Trophoblast cell (in vitro differentiated cells and primary cell): ENCODE data around the gene ZNF514.
"Not testable (repeated sequence)": the region's sequence is repeated elsewhere in the genome, so short reads cannot be mapped to it uniquely, and the experiment has no call there.

Experiments used
- DNase-seq, 2 donors: peaks; one replicate each; pipeline ENCODE4 v3.0.0-alpha.2; 2016
- H2AFZ ChIP-seq: 2 replicates; pipeline ENCODE4 v1.6.1; 2013; ENCODE audit warnings: low read length, moderate library complexity, mild to moderate bottlenecking; ENCODE audit not compliant: insufficient read depth, poor library complexity
- H2AK5ac ChIP-seq: 2 replicates; pipeline ENCODE4 v1.6.1; 2013; ENCODE audit warnings: mild to moderate bottlenecking, low read length
- H2BK120ac ChIP-seq: 2 replicates; pipeline ENCODE4 v1.6.1; 2013; ENCODE audit warnings: low read length, mild to moderate bottlenecking, moderate library complexity; ENCODE audit not compliant: insufficient read depth, poor library complexity
- H2BK12ac ChIP-seq: 2 replicates; pipeline ENCODE4 v1.6.1; 2013; ENCODE audit warnings: mild to moderate bottlenecking, low read length, moderate library complexity
- H2BK5ac ChIP-seq: 2 replicates; pipeline ENCODE4 v1.6.1; 2013; ENCODE audit warnings: low read length, low read depth, moderate library complexity, mild to moderate bottlenecking; ENCODE audit not compliant: poor library complexity
- H3K14ac ChIP-seq: 2 replicates; pipeline ENCODE4 v1.6.1; 2013; ENCODE audit warnings: mild to moderate bottlenecking, low read length
- H3K18ac ChIP-seq: 2 replicates; pipeline ENCODE4 v1.6.1; 2013; ENCODE audit warnings: mild to moderate bottlenecking, low read length
- H3K23ac ChIP-seq: 2 replicates; pipeline ENCODE4 v1.6.1; 2013; ENCODE audit warnings: low read length
- H3K27ac ChIP-seq: 2 replicates; pipeline ENCODE4 v1.5.1; 2013; ENCODE audit warnings: low read depth, mild to moderate bottlenecking, inconsistent platforms, low read length, moderate library complexity
- H3K27me3 ChIP-seq: 2 replicates; pipeline ENCODE4 v1.6.1; 2013; ENCODE audit warnings: inconsistent platforms, mild to moderate bottlenecking, low read length, moderate library complexity; ENCODE audit not compliant: insufficient read depth
- H3K36me3 ChIP-seq, 2 experiments: 1 replicate in 1 of 2; 2 replicates in 1 of 2; pipeline ENCODE4 v1.6.1; 2013; ENCODE audit warnings: low read length in 2 of 2, mild to moderate bottlenecking in 2 of 2, moderate library complexity in 1 of 2; ENCODE audit not compliant: insufficient read depth in 2 of 2, control insufficient read depth in 1 of 2
- H3K4ac ChIP-seq: 2 replicates; pipeline ENCODE4 v1.6.1; 2013; ENCODE audit warnings: low read depth, mild to moderate bottlenecking, low read length, moderate library complexity
- H3K4me1 ChIP-seq, 2 experiments: 1 replicate in 1 of 2; 2 replicates in 1 of 2; pipeline ENCODE4 v1.6.1; 2013; ENCODE audit warnings: low read length in 2 of 2, mild to moderate bottlenecking in 2 of 2, moderate library complexity in 1 of 2; ENCODE audit not compliant: insufficient read depth in 2 of 2, control insufficient read depth in 1 of 2
- H3K4me2 ChIP-seq: 2 replicates; pipeline ENCODE4 v1.6.1; 2013; ENCODE audit warnings: inconsistent platforms, mild to moderate bottlenecking, low read length, moderate library complexity
- H3K4me3 ChIP-seq: 2 replicates; pipeline ENCODE4 v1.5.1; 2013; ENCODE audit warnings: mild to moderate bottlenecking, low read depth, low read length, inconsistent platforms
- H3K79me1 ChIP-seq: one replicate; pipeline ENCODE4 v1.6.1; 2013; ENCODE audit warnings: low read length
- H3K79me2 ChIP-seq: 2 replicates; pipeline ENCODE4 v1.6.1; 2013; ENCODE audit warnings: low read length, mild to moderate bottlenecking; ENCODE audit not compliant: control insufficient read depth, insufficient read depth, poor library complexity
- H3K9ac ChIP-seq: 2 replicates; pipeline ENCODE4 v1.6.1; 2013; ENCODE audit warnings: mild to moderate bottlenecking, low read length
- H3K9me3 ChIP-seq: 2 replicates; pipeline ENCODE4 v1.6.1; 2013; ENCODE audit warnings: low read depth, mild to moderate bottlenecking, control low read depth, inconsistent platforms, low read length; ENCODE audit not compliant: insufficient read depth
- H4K12ac ChIP-seq: 2 replicates; pipeline ENCODE4 v1.6.1; 2013; ENCODE audit warnings: low read depth, mild to moderate bottlenecking, low read length, moderate library complexity
- H4K8ac ChIP-seq: 2 replicates; pipeline ENCODE4 v1.6.1; 2013; ENCODE audit warnings: low read depth, mild to moderate bottlenecking, low read length, moderate library complexity
- H4K91ac ChIP-seq: one replicate; pipeline ENCODE4 v1.6.1; 2013; ENCODE audit warnings: low read depth, mild to moderate bottlenecking, low read length, moderate library complexity
- WGBS: extraction: QIAGEN DNeasy Blood & Tissue Kit; methylation state at CpG from one replicate; pipeline ENCODE4 v1.1.7; 2013; ENCODE audit warnings: missing lambda C conversion rate; ENCODE audit not compliant: insufficient read length, insufficient coverage; ENCODE audit errors: extremely low coverage; 5-methylcytosine and 5-hydroxymethylcytosine counted together

The ZNF514 gene

GRCh38 chr2:95106081-95106480, 53.6 kb downstream of the ZNF514 start:
- H3K18ac ChIP-seq = no peak overlapping the region
- H4K12ac ChIP-seq = no peak overlapping the region
- H3K79me1 ChIP-seq = no peaks in the 10 kb centered on the region
- no peaks in the 10 kb centered on the region for H3K9me3 ChIP-seq
- no peak overlapping the region for H3K27ac ChIP-seq
- H3K14ac ChIP-seq = no peak overlapping the region
- H2AFZ ChIP-seq = no peak overlapping the region
- no peak overlapping the region for H2BK5ac ChIP-seq
- peaks cover 19 to 34% of the 10 kb centered on the region in 2 experiments for H3K36me3 ChIP-seq
- no peak overlapping the region for H4K91ac ChIP-seq
- no peak overlapping the region for H4K8ac ChIP-seq
- H3K4me1 ChIP-seq = no peaks in the 10 kb centered on the region
- no peak overlapping the region for H2BK12ac ChIP-seq
- H3K4me3 ChIP-seq = no peak overlapping the region
- H3K9ac ChIP-seq = no peak overlapping the region
- DNase-seq = no peak
- no peak overlapping the region for H2BK120ac ChIP-seq
- WGBS = no CpG with 5 or more reads among the region's 2 CpGs
- H2AK5ac ChIP-seq = no peak overlapping the region
- no peaks in the 10 kb centered on the region for H3K27me3 ChIP-seq
- no peak overlapping the region for H3K4me2 ChIP-seq
- no peaks in the 10 kb centered on the region for H3K79me2 ChIP-seq
- no peak overlapping the region for H3K23ac ChIP-seq
- H3K4ac ChIP-seq = no peak overlapping the region

GRCh38 chr2:95104606-95105005, 55.0 kb downstream of the ZNF514 start:
- Histone ChIP-seq H3K18ac (no peak overlapping the region), H3K4me3 (no peak overlapping the region), H4K8ac (no peak overlapping the region), H4K12ac (no peak overlapping the region), H2AFZ (no peak overlapping the region), H3K9ac (no peak overlapping the region), H2AK5ac (no peak overlapping the region), H3K4ac (no peak overlapping the region), H3K36me3 (peaks cover 20 to 38% of the 10 kb centered on the region in 2 experiments), H4K91ac (no peak overlapping the region), H3K23ac (no peak overlapping the region), H2BK120ac (no peak overlapping the region), H3K14ac (no peak overlapping the region), H3K27me3 (no peaks in the 10 kb centered on the region), H2BK12ac (no peak overlapping the region), H3K4me1 (no peaks in the 10 kb centered on the region), H3K27ac (no peak overlapping the region), H3K4me2 (no peak overlapping the region), H3K79me1 (no peaks in the 10 kb centered on the region), H3K79me2 (no peaks in the 10 kb centered on the region), H2BK5ac (no peak overlapping the region), H3K9me3 (no peaks in the 10 kb centered on the region)
- WGBS = no CpG with 5 or more reads among the region's 8 CpGs
- DNase-seq = no peak

- Histone ChIP-seq H2BK12ac (no peak overlapping the region), H2BK120ac (no peak overlapping the region), H3K79me1 (no peaks in the 10 kb centered on the region), H3K27ac (no peak overlapping the region), H2AFZ (no peak overlapping the region), H3K9me3 (no peaks in the 10 kb centered on the region), H2BK5ac (no peak overlapping the region), H3K4ac (no peak overlapping the region), H3K18ac (no peak overlapping the region), H3K14ac (no peak overlapping the region), H3K4me1 (no peaks in the 10 kb centered on the region), H4K12ac (no peak overlapping the region), H3K79me2 (no peaks in the 10 kb centered on the region), H3K23ac (no peak overlapping the region), H3K27me3 (no peaks in the 10 kb centered on the region), H3K4me2 (no peak overlapping the region), H3K36me3 (peaks cover 10 to 13% of the 10 kb centered on the region in 2 experiments), H3K9ac (no peak overlapping the region), H4K91ac (no peak overlapping the region), H4K8ac (no peak overlapping the region), H3K4me3 (no peak overlapping the region), H2AK5ac (no peak overlapping the region)
- no peak for DNase-seq
- WGBS = no CpG with 5 or more reads among the region's 2 CpGs
Observed at GRCh38 chr2:95099910-95100309, 59.7 kb downstream of the ZNF514 start.

- not testable (repeated sequence) for H3K4ac ChIP-seq, H4K12ac ChIP-seq, H3K27ac ChIP-seq, H4K91ac ChIP-seq, H3K27me3 ChIP-seq, DNase-seq, H3K4me3 ChIP-seq, H3K9ac ChIP-seq, H2BK120ac ChIP-seq, H3K79me1 ChIP-seq, H3K4me1 ChIP-seq, H2BK12ac ChIP-seq, H3K23ac ChIP-seq, H2AFZ ChIP-seq, H3K14ac ChIP-seq, H3K9me3 ChIP-seq, H3K79me2 ChIP-seq, H2BK5ac ChIP-seq, H3K36me3 ChIP-seq, H3K4me2 ChIP-seq, H4K8ac ChIP-seq, H2AK5ac ChIP-seq, H3K18ac ChIP-seq
- WGBS = no CpG with 5 or more reads among the region's 5 CpGs
Observed at GRCh38 chr2:95098273-95098672, 61.4 kb downstream of the ZNF514 start.
